Activated CD8-positive, alpha-beta T cell treated with anti-CD3 and anti-CD28 coated beads for 36 hours (primary cell): Measurements from ENCODE around the gene ANKMY1. TPM values are rescaled to one million over a fixed set of nuclear protein-coding genes. Genes with fewer than 3 reads are reported as not detected.

Experiments used
- ATAC-seq: fragments of 200-7000 bp; cut with Tn5 transposase; one replicate; pipeline ENCODE4 v1.10.0; 2021; ENCODE audit warnings: mild to moderate bottlenecking, moderate library complexity
- CTCF ChIA-PET: fragments of 350-600 bp; sonication (Branson Sonifier 250); formaldehyde crosslinking; loops from one replicate; lab custom pipeline; 2021; ENCODE audit warnings: antibody characterized with exemption; lab: Charles Lee
- POLR2A ChIA-PET: fragments of 350-600 bp; sonication (Branson Sonifier 250); formaldehyde crosslinking; loops from one replicate; lab custom pipeline; 2021; ENCODE audit warnings: antibody characterized with exemption; lab: Charles Lee
- DNase-seq: peaks from one replicate; pipeline ENCODE4 v3.0.0-alpha.2; 2020
- H3K27ac Mint-ChIP-seq: one replicate; pipeline ENCODE4 v1.8.0; 2021; ENCODE audit warnings: mild to moderate bottlenecking, mixed read lengths
- H3K27me3 Mint-ChIP-seq: one replicate; pipeline ENCODE4 v1.8.0; 2021; ENCODE audit warnings: mixed read lengths
- H3K36me3 Mint-ChIP-seq: one replicate; pipeline ENCODE4 v1.8.0; 2021; ENCODE audit warnings: low read depth, mixed read lengths
- H3K4me1 Mint-ChIP-seq: one replicate; pipeline ENCODE4 v1.8.0; 2021; ENCODE audit warnings: low read depth, mixed read lengths
- H3K4me3 Mint-ChIP-seq: one replicate; pipeline ENCODE4 v1.8.0; 2021; ENCODE audit warnings: mild to moderate bottlenecking, moderate library complexity, mixed read lengths
- H3K9me3 Mint-ChIP-seq: one replicate; pipeline ENCODE4 v1.8.0; 2021; ENCODE audit warnings: mixed read lengths
- intact Hi-C: fragments of 100-400 bp; cut with micrococcal nuclease; formaldehyde crosslinking; loops from one replicate; pipeline ENCODE4 v1.10.0; 2022
- total RNA-seq, 2 experiments: library from RNA; stranded (reverse); gene quantifications; one replicate each; pipeline ENCODE4 v1.2.3, GENCODE V29; 2021
- TF ChIP-seq, protein P1 (sequence below): fragments of 200-600 bp; IDR thresholded peaks from one replicate; pipeline ENCODE4 v1.8.0; 2022; ENCODE audit warnings: antibody characterized with exemption, mild to moderate bottlenecking

Gene ANKMY1
- total RNA-seq, 2 experiments from 2014 or later, result 14.5 to 18.6 TPM

DNA sequence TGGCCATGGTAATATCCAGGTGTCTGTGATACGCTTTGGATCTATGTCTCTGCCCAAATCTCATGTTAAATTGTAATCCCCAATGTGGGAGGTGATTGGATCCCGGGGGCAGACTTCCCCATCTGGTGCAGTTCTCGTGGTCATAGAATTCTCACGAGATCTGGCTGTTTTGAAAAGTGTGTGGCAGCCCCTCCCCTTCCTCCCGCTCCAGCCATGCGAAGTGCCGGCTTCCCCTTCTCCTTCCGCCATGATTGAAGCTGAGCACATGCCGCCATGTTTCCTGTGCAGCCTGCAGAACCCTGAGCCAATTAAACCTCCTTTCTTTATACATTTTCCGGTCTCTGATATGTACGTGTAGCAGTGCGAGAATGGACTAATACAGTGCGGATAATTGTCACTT is 79.9 kb downstream of the ANKMY1 start:
- no peak for DNase-seq

DNA sequence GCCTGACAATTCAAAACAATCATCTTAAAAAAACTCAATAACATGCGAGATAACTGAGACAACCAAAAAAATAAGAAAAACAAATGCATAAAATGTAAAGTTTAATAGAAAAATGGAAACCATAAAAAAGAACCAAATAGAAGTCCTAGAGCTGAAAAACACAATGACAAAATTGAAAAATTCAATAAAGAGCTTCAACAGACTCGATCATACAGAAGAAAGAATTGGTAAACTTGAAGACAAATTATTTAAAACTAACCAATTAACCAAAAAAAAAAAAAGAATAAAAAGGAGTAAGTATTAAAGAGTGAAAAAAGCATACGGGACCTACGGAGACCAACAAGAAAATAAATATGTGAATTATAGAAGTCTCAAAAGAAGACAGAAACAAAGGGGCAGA is 84.6 kb downstream of the ANKMY1 start:
- no peaks in the 10 kb centered on the region for H3K4me1 Mint-ChIP-seq
- peaks cover 21% of the 10 kb centered on the region for H3K9me3 Mint-ChIP-seq
- H3K27me3 Mint-ChIP-seq, result no peaks in the 10 kb centered on the region
- ChIA-PET CTCF (no interaction called here), POLR2A (interaction anchor here (0.6 kb wide), 1 partner anchor 601 kb away, joined by 3 read pairs; no protein-coding TSS in a partner anchor)
- ATAC-seq (no peak), DNase-seq (no peak)
- H3K27ac Mint-ChIP-seq, result no peak overlapping the region
- intact Hi-C loops, result no loop called here
- H3K4me3 Mint-ChIP-seq, result no peak overlapping the region
- peaks cover 21% of the 10 kb centered on the region for H3K36me3 Mint-ChIP-seq
- TF ChIP-seq, protein P1, sequence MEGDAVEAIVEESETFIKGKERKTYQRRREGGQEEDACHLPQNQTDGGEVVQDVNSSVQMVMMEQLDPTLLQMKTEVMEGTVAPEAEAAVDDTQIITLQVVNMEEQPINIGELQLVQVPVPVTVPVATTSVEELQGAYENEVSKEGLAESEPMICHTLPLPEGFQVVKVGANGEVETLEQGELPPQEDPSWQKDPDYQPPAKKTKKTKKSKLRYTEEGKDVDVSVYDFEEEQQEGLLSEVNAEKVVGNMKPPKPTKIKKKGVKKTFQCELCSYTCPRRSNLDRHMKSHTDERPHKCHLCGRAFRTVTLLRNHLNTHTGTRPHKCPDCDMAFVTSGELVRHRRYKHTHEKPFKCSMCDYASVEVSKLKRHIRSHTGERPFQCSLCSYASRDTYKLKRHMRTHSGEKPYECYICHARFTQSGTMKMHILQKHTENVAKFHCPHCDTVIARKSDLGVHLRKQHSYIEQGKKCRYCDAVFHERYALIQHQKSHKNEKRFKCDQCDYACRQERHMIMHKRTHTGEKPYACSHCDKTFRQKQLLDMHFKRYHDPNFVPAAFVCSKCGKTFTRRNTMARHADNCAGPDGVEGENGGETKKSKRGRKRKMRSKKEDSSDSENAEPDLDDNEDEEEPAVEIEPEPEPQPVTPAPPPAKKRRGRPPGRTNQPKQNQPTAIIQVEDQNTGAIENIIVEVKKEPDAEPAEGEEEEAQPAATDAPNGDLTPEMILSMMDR, result no peak

More for the DNA sequence above, 79.9 kb downstream of the ANKMY1 start:
- CTCF ChIA-PET, result no interaction called here
- no peak for ATAC-seq
- Mint-ChIP-seq H3K27me3 (no peaks in the 10 kb centered on the region), H3K9me3 (peaks cover 20% of the 10 kb centered on the region), H3K4me1 (no peaks in the 10 kb centered on the region), H3K27ac (no peak overlapping the region), H3K4me3 (no peak overlapping the region), H3K36me3 (peaks cover 17% of the 10 kb centered on the region)
- POLR2A ChIA-PET, result no interaction called here
- TF ChIP-seq, protein P1, result no peak
- intact Hi-C loops, result no loop called here

DNA sequence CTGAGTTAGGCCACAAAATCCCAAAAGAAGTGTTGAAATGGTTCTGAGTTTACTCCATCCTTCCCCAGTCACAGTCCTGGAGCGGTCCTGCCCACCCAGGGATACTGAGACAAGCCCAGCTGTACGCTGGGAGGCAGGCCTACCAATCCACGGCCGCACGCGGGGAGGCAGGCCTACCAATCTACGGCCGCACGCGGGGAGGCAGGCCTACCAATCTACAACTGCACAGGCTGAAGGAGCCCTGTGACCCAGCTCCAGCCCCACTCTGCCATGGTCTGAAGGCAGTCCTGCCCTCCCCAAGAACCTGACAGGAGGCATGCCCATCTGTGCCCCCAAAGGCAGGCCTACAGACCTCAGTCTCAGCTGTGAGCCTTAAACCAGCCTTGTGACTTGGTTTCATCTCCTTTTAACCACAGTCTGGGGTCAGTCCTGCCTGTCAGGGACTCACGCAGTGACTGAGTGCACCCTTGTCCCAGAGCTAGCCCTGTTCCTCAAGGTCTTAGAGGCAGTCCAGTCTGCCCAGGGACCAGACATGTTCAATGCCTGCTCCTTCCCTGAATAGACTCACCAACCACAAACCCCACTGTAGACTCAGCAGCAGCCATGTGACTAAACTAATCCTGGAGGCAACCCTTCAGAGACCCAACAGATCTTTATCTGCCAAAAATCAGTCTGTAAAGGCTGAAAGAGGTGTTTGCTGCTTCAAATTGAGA is 85.6 kb downstream of the ANKMY1 start:
- CTCF ChIA-PET, result no interaction called here
- Mint-ChIP-seq H3K36me3 (peaks cover 21% of the 10 kb centered on the region), H3K27me3 (no peaks in the 10 kb centered on the region), H3K4me1 (no peaks in the 10 kb centered on the region), H3K4me3 (no peak overlapping the region), H3K27ac (no peak overlapping the region), H3K9me3 (peaks cover 21% of the 10 kb centered on the region)
- TF ChIP-seq, protein P1, result no peak
- intact Hi-C loops, result no loop called here
- POLR2A ChIA-PET, result interaction anchor here (0.6 kb wide), 1 partner anchor 195 kb away, joined by 3 read pairs; no protein-coding TSS in a partner anchor
- DNase-seq (no peak), ATAC-seq (no peak)

DNA sequence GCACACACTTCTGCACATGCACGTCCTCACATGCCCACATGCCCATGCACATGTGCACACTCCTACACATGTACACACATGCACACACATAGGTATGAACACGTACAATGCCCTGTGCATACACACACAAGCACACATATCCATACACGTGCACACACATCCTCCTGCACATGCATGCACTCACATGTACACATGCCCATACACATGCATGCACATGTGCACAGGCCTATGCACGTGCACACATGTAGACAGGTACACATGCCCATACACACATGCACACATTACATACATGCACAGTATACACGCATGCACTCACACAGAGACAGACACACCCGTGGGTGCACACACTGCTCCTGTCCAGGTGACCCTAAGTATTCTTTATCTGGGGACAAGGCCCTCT is 88.0 kb downstream of the ANKMY1 start:
- peaks cover 13% of the 10 kb centered on the region for H3K36me3 Mint-ChIP-seq
- H3K4me1 Mint-ChIP-seq, result no peaks in the 10 kb centered on the region
- POLR2A ChIA-PET, result no interaction called here
- no peak overlapping the region for H3K27ac Mint-ChIP-seq
- TF ChIP-seq, protein P1, result no peak
- H3K4me3 Mint-ChIP-seq, result no peak overlapping the region
- H3K9me3 Mint-ChIP-seq, result peaks cover 14% of the 10 kb centered on the region
- ATAC-seq (no peak), DNase-seq (no peak)
- no peaks in the 10 kb centered on the region for H3K27me3 Mint-ChIP-seq
- CTCF ChIA-PET, result no interaction called here
- intact Hi-C loops, result no loop called here

DNA sequence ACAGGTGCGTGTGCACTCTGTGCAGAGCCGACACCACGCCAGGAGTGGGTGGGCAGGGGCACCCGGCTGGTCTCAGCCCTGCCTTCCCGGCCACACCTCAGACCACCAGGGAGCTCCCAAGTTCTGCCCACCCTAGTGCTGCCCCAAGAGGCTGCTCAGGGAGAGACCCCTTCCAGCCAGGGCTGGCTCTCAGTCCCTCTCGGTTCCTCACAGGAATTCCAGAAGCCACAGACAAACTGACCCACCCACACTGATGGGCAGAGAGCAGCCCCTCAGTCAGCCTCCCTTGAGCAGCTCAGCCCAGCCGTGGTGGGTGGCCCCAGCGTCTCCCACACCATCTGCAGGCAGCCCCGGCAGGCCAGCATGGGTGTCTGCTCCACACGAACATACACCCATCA is 88.5 kb downstream of the ANKMY1 start:
- H3K4me3 Mint-ChIP-seq, result no peak overlapping the region
- peaks cover 10% of the 10 kb centered on the region for H3K9me3 Mint-ChIP-seq
- H3K27me3 Mint-ChIP-seq, result no peaks in the 10 kb centered on the region
- H3K36me3 Mint-ChIP-seq, result peaks cover 10% of the 10 kb centered on the region
- CTCF ChIA-PET, result no interaction called here
- intact Hi-C loops, result no loop called here
- no peak for DNase-seq
- no peaks in the 10 kb centered on the region for H3K4me1 Mint-ChIP-seq
- POLR2A ChIA-PET, result no interaction called here
- H3K27ac Mint-ChIP-seq, result no peak overlapping the region
- TF ChIP-seq, protein P1, result no peak
- no peak for ATAC-seq
